ENCODE results near the gene NPM3. TPM values are rescaled to one million over a fixed set of nuclear protein-coding genes. Genes with fewer than 3 reads are reported as not detected.
A peak's percentile ranks its signal among the peaks of the same experiment; 100 is the strongest.

The NPM3 gene
- total RNA-seq, 1 donor from 2014 or later, result 18.0 TPM

- intact Hi-C loops (cut with DNase I), result loop anchor here (5.0 kb wide), 1 partner anchor 180 kb away; no protein-coding TSS in a partner anchor
- ATAC-seq, result no peak
- Histone ChIP-seq H3K36me3 (peaks cover 34% of the 10 kb centered on the region), H3K27me3 (peaks cover 19% of the 10 kb centered on the region), H3K4me1 (peaks cover 42% of the 10 kb centered on the region), H3K27ac (no peak overlapping the region), H3K4me3 (peak overlapping the region; percentile 73), H3K9me3 (no peaks in the 10 kb centered on the region)
- peak; percentile 61 for DNase-seq
- TF ChIP-seq CTCF (IDR thresholded peaks at IDR 0.05), result no peak
These were observed 1.0 kb downstream of the NPM3 start for GRCh38 chr10:101781984-101782810.

GRCh38 chr10:101781655-101781983, 1.6 kb downstream of the NPM3 start:
- intact Hi-C loops (cut with DNase I), result loop anchor here (5.0 kb wide), 1 partner anchor 179 kb away; no protein-coding TSS in a partner anchor
- no peak overlapping the region for H3K4me3 ChIP-seq
- ATAC-seq (no peak), DNase-seq (no peak)
- no peaks in the 10 kb centered on the region for H3K9me3 ChIP-seq
- H3K36me3 ChIP-seq, result peaks cover 28% of the 10 kb centered on the region
- no peak for TF ChIP-seq CTCF (IDR thresholded peaks at IDR 0.05)
- no peak overlapping the region for H3K27ac ChIP-seq
- peaks cover 42% of the 10 kb centered on the region for H3K4me1 ChIP-seq
- H3K27me3 ChIP-seq, result peaks cover 19% of the 10 kb centered on the region

GRCh38 chr10:101780818-101781654, 2.2 kb downstream of the NPM3 start:
- DNase-seq (peak; percentile 84), ATAC-seq (peak; percentile 80)
- peak; percentile 96 for TF ChIP-seq CTCF (IDR thresholded peaks at IDR 0.05)
- Histone ChIP-seq H3K27ac (no peak overlapping the region), H3K36me3 (peaks cover 22% of the 10 kb centered on the region), H3K9me3 (no peaks in the 10 kb centered on the region), H3K27me3 (peaks cover 24% of the 10 kb centered on the region), H3K4me1 (peaks cover 42% of the 10 kb centered on the region), H3K4me3 (no peak overlapping the region)
- intact Hi-C loops (cut with DNase I), result loop anchor here (5.0 kb wide), 1 partner anchor 179 kb away; no protein-coding TSS in a partner anchor

GRCh38 chr10:101780187-101780817, 2.9 kb downstream of the NPM3 start:
- DNase-seq (no peak), ATAC-seq (no peak)
- Histone ChIP-seq H3K27ac (no peak overlapping the region), H3K36me3 (peaks cover 15% of the 10 kb centered on the region), H3K4me3 (peak overlapping the region; percentile 41), H3K9me3 (no peaks in the 10 kb centered on the region), H3K27me3 (peaks cover 28% of the 10 kb centered on the region), H3K4me1 (peaks cover 45% of the 10 kb centered on the region)
- no peak for TF ChIP-seq CTCF (IDR thresholded peaks at IDR 0.05)
- intact Hi-C loops (cut with DNase I), result loop anchor here (5.0 kb wide), 1 partner anchor 178 kb away; no protein-coding TSS in a partner anchor

- peak; percentile 83 for ATAC-seq
- peak overlapping the region; percentile 41 for H3K4me3 ChIP-seq
- peaks cover 34% of the 10 kb centered on the region for H3K27me3 ChIP-seq
- H3K4me1 ChIP-seq, result peaks cover 48% of the 10 kb centered on the region
- H3K9me3 ChIP-seq, result no peaks in the 10 kb centered on the region
- DNase-seq, result peak; percentile 93
- TF ChIP-seq CTCF (IDR thresholded peaks at IDR 0.05), result peak; percentile 95
- no peak overlapping the region for H3K27ac ChIP-seq
- peaks cover 8% of the 10 kb centered on the region for H3K36me3 ChIP-seq
- intact Hi-C loops (cut with DNase I), result loop anchor here (5.0 kb wide), 1 partner anchor 177 kb away; no protein-coding TSS in a partner anchor
These were observed 3.6 kb downstream of the NPM3 start for GRCh38 chr10:101779544-101780186.
